PC-3 (cell line): Measurements from ENCODE around the gene LANCL1.

Experiments
- EZH2 ChIP-seq: fragments of 300-600 bp; sonication (generic); IDR thresholded peaks from one replicate; pipeline ENCODE4 v1.6.1; 2017; ENCODE audit warnings: antibody characterized with exemption, mild to moderate bottlenecking, low read length; ENCODE audit not compliant: unreplicated experiment
- EZH2phosphoT487 ChIP-seq: fragments of 300-600 bp; sonication (generic); IDR thresholded peaks from 2 replicates; pipeline ENCODE4 v1.6.1; 2018; ENCODE audit warnings: mild to moderate bottlenecking, antibody characterized with exemption, low read length, borderline replicate concordance
- TF ChIP-seq, protein P1 (sequence below): fragments of 300-600 bp; sonication (generic); conservative IDR thresholded peaks from 2 replicates; pipeline ENCODE4 v1.5.1; 2017; ENCODE audit warnings: antibody characterized with exemption, low read depth, mild to moderate bottlenecking, low read length

DNA sequence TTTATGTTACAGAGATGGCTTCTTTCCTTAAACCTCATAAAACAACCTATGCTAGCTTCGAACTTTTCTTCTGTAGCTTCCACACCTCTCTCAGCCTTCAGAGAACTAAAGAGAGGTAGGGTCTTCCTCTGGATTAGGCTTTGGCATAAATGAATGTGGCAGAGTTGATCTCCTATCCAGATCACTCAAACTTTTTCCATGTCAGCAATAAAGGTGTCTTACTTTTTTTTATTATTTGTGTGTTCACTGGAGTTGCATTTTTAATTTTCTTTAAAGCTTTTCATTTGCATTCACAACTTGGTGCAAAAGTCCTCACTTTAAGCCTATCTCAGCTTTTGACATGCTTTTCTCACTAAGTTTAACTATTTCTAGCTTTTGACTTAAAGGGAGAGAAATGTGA lies 66.0 kb downstream of the LANCL1 start:
- TF ChIP-seq, protein P1, sequence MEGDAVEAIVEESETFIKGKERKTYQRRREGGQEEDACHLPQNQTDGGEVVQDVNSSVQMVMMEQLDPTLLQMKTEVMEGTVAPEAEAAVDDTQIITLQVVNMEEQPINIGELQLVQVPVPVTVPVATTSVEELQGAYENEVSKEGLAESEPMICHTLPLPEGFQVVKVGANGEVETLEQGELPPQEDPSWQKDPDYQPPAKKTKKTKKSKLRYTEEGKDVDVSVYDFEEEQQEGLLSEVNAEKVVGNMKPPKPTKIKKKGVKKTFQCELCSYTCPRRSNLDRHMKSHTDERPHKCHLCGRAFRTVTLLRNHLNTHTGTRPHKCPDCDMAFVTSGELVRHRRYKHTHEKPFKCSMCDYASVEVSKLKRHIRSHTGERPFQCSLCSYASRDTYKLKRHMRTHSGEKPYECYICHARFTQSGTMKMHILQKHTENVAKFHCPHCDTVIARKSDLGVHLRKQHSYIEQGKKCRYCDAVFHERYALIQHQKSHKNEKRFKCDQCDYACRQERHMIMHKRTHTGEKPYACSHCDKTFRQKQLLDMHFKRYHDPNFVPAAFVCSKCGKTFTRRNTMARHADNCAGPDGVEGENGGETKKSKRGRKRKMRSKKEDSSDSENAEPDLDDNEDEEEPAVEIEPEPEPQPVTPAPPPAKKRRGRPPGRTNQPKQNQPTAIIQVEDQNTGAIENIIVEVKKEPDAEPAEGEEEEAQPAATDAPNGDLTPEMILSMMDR: no peak
- TF ChIP-seq EZH2 (no peak), EZH2phosphoT487 (no peak)
